Measurements from ENCODE around the gene TRPC4AP.
"Not testable (repeated sequence)": the region's sequence is repeated elsewhere in the genome, so short reads cannot be mapped to it uniquely, and the experiment has no call there.

The TRPC4AP gene

GRCh38 chr20:35055445-35056276 lies 36.9 kb downstream of the TRPC4AP start:
- H3K9me3 Mint-ChIP-seq: no peaks in the 10 kb centered on the region
- peaks cover 50% of the 10 kb centered on the region for H3K36me3 Mint-ChIP-seq (ENCODE audit: low read depth)
- H3K4me1 Mint-ChIP-seq (ENCODE audit: low read depth): peaks cover 23% of the 10 kb centered on the region

GRCh38 chr20:35054814-35055213 lies 37.8 kb downstream of the TRPC4AP start:
- Mint-ChIP-seq H3K9me3 (no peaks in the 10 kb centered on the region), H3K4me1 (ENCODE audit: low read depth) (peaks cover 23% of the 10 kb centered on the region), H3K36me3 (ENCODE audit: low read depth) (peaks cover 46% of the 10 kb centered on the region), H3K4me3 (no peak overlapping the region), H3K27me3 (no peaks in the 10 kb centered on the region), H3K27ac (peak overlapping the region; percentile 67)

More at GRCh38 chr20:35055445-35056276, 36.9 kb downstream of the TRPC4AP start:
- Mint-ChIP-seq H3K27ac (peak overlapping the region; percentile 62), H3K4me3 (peak overlapping the region; percentile 41), H3K27me3 (no peaks in the 10 kb centered on the region)

- not testable (repeated sequence) for H3K4me3 Mint-ChIP-seq, H3K9me3 Mint-ChIP-seq, H3K27ac Mint-ChIP-seq, H3K27me3 Mint-ChIP-seq
- Mint-ChIP-seq H3K4me1 (ENCODE audit: low read depth) (peaks cover 18% of the 10 kb centered on the region), H3K36me3 (ENCODE audit: low read depth) (peaks cover 55% of the 10 kb centered on the region)
These were observed 40.0 kb downstream of the TRPC4AP start for GRCh38 chr20:35052616-35053015.

GRCh38 chr20:35049776-35050352 lies 42.7 kb downstream of the TRPC4AP start:
- Mint-ChIP-seq H3K27me3 (no peaks in the 10 kb centered on the region), H3K27ac (no peak overlapping the region), H3K36me3 (ENCODE audit: low read depth) (peaks cover 54% of the 10 kb centered on the region), H3K9me3 (no peaks in the 10 kb centered on the region), H3K4me3 (no peak overlapping the region), H3K4me1 (ENCODE audit: low read depth) (peaks cover 3% of the 10 kb centered on the region)

GRCh38 chr20:35048739-35049138 lies 43.9 kb downstream of the TRPC4AP start:
- H3K27me3 Mint-ChIP-seq: no peaks in the 10 kb centered on the region
- no peak overlapping the region for H3K4me3 Mint-ChIP-seq
- no peaks in the 10 kb centered on the region for H3K9me3 Mint-ChIP-seq
- H3K4me1 Mint-ChIP-seq (ENCODE audit: low read depth): no peaks in the 10 kb centered on the region
- peaks cover 49% of the 10 kb centered on the region for H3K36me3 Mint-ChIP-seq (ENCODE audit: low read depth)
- no peak overlapping the region for H3K27ac Mint-ChIP-seq

GRCh38 chr20:35042268-35042667 lies 50.3 kb downstream of the TRPC4AP start:
- H3K9me3 Mint-ChIP-seq: no peaks in the 10 kb centered on the region

GRCh38 chr20:35040646-35041045 lies 52.0 kb downstream of the TRPC4AP start:
- Mint-ChIP-seq H3K36me3 (ENCODE audit: low read depth) (peaks cover 25% of the 10 kb centered on the region), H3K27ac (peak overlapping the region; percentile 58), H3K4me3 (no peak overlapping the region), H3K9me3 (no peaks in the 10 kb centered on the region), H3K27me3 (no peaks in the 10 kb centered on the region), H3K4me1 (ENCODE audit: low read depth) (no peaks in the 10 kb centered on the region)

More at GRCh38 chr20:35042268-35042667, 50.3 kb downstream of the TRPC4AP start:
- Mint-ChIP-seq H3K4me3 (no peak overlapping the region), H3K36me3 (ENCODE audit: low read depth) (peaks cover 33% of the 10 kb centered on the region), H3K4me1 (ENCODE audit: low read depth) (no peaks in the 10 kb centered on the region), H3K27ac (no peak overlapping the region), H3K27me3 (no peaks in the 10 kb centered on the region)

- no peaks in the 10 kb centered on the region for H3K9me3 Mint-ChIP-seq
- no peaks in the 10 kb centered on the region for H3K27me3 Mint-ChIP-seq
- H3K4me3 Mint-ChIP-seq: no peak overlapping the region
- H3K4me1 Mint-ChIP-seq (ENCODE audit: low read depth): no peaks in the 10 kb centered on the region
- no peak overlapping the region for H3K27ac Mint-ChIP-seq
- H3K36me3 Mint-ChIP-seq (ENCODE audit: low read depth): peaks cover 28% of the 10 kb centered on the region
These were observed 52.6 kb downstream of the TRPC4AP start for GRCh38 chr20:35039846-35040489.

- Mint-ChIP-seq H3K9me3 (no peaks in the 10 kb centered on the region), H3K27me3 (no peaks in the 10 kb centered on the region), H3K4me3 (no peak overlapping the region), H3K36me3 (ENCODE audit: low read depth) (peaks cover 31% of the 10 kb centered on the region), H3K27ac (peak overlapping the region; percentile 50), H3K4me1 (ENCODE audit: low read depth) (no peaks in the 10 kb centered on the region)
These were observed 53.5 kb downstream of the TRPC4AP start for GRCh38 chr20:35039146-35039545.

GRCh38 chr20:35034145-35034544 lies 58.5 kb downstream of the TRPC4AP start:
- H3K27me3 Mint-ChIP-seq: no peaks in the 10 kb centered on the region
- no peak overlapping the region for H3K4me3 Mint-ChIP-seq
- H3K27ac Mint-ChIP-seq: no peak overlapping the region
- H3K9me3 Mint-ChIP-seq: no peaks in the 10 kb centered on the region
- H3K36me3 Mint-ChIP-seq (ENCODE audit: low read depth): peaks cover 50% of the 10 kb centered on the region
- no peaks in the 10 kb centered on the region for H3K4me1 Mint-ChIP-seq (ENCODE audit: low read depth)

- H3K36me3 Mint-ChIP-seq (ENCODE audit: low read depth): peaks cover 55% of the 10 kb centered on the region
- no peak overlapping the region for H3K4me3 Mint-ChIP-seq
- no peaks in the 10 kb centered on the region for H3K9me3 Mint-ChIP-seq
- H3K27ac Mint-ChIP-seq: no peak overlapping the region
- H3K27me3 Mint-ChIP-seq: no peaks in the 10 kb centered on the region
- H3K4me1 Mint-ChIP-seq (ENCODE audit: low read depth): no peaks in the 10 kb centered on the region
These were observed 62.5 kb downstream of the TRPC4AP start for GRCh38 chr20:35030136-35030535.

- Mint-ChIP-seq H3K4me1 (ENCODE audit: low read depth) (no peaks in the 10 kb centered on the region), H3K4me3 (no peak overlapping the region), H3K9me3 (no peaks in the 10 kb centered on the region), H3K36me3 (ENCODE audit: low read depth) (peaks cover 38% of the 10 kb centered on the region), H3K27ac (no peak overlapping the region), H3K27me3 (no peaks in the 10 kb centered on the region)
These were observed 65.3 kb downstream of the TRPC4AP start for GRCh38 chr20:35027301-35027700.

GRCh38 chr20:35025116-35025515 lies 67.5 kb downstream of the TRPC4AP start:
- Mint-ChIP-seq H3K4me1 (ENCODE audit: low read depth) (no peaks in the 10 kb centered on the region), H3K27me3 (no peaks in the 10 kb centered on the region), H3K27ac (no peak overlapping the region), H3K36me3 (ENCODE audit: low read depth) (peaks cover 18% of the 10 kb centered on the region), H3K9me3 (no peaks in the 10 kb centered on the region), H3K4me3 (no peak overlapping the region)

GRCh38 chr20:35023624-35024023 lies 69.0 kb downstream of the TRPC4AP start:
- Mint-ChIP-seq H3K9me3 (no peaks in the 10 kb centered on the region), H3K4me3 (no peak overlapping the region), H3K36me3 (ENCODE audit: low read depth) (peaks cover 22% of the 10 kb centered on the region), H3K27me3 (no peaks in the 10 kb centered on the region), H3K27ac (no peak overlapping the region), H3K4me1 (ENCODE audit: low read depth) (no peaks in the 10 kb centered on the region)

- H3K27ac Mint-ChIP-seq: no peak overlapping the region
- no peaks in the 10 kb centered on the region for H3K9me3 Mint-ChIP-seq
- no peaks in the 10 kb centered on the region for H3K4me1 Mint-ChIP-seq (ENCODE audit: low read depth)
- H3K27me3 Mint-ChIP-seq: no peaks in the 10 kb centered on the region
- H3K36me3 Mint-ChIP-seq (ENCODE audit: low read depth): peaks cover 24% of the 10 kb centered on the region
- no peak overlapping the region for H3K4me3 Mint-ChIP-seq
These were observed 70.8 kb downstream of the TRPC4AP start for GRCh38 chr20:35021831-35022230.

All from stimulated activated naive CD8-positive, alpha-beta T cell treated with anti-CD3 and anti-CD28 coated beads, Interleukin-15, Interleukin-2, amounts not matched to agents 100 ng/mL and 50 ng/mL, for 24 hours (primary cell).